Right cardiac atrium (tissue), 5 donors: ENCODE data around the gene CDC20. TPM values are rescaled to one million over a fixed set of nuclear protein-coding genes. Genes with fewer than 3 reads are reported as not detected.

Source experiments
- ATAC-seq, 2 donors: fragments of 200-7000 bp; cut with Tn5 transposase; one replicate each; pipeline versions ENCODE4 v1.8.0 to v1.9.1; 2020; ENCODE audit warnings: moderate library complexity in 2 of 2, mild to moderate bottlenecking in 1 of 2
- DNase-seq, 3 donors: peaks; one replicate each; pipeline ENCODE4 v3.0.0-alpha.2; 2020
- H3K27ac ChIP-seq: one replicate; pipeline ENCODE4 v1.5.1; 2013; ENCODE audit warnings: mild to moderate bottlenecking, low read length, control low read depth, moderate library complexity
- H3K27me3 ChIP-seq: one replicate; pipeline ENCODE4 v1.6.1; 2013; ENCODE audit not compliant: control insufficient read depth, insufficient read depth
- H3K4me1 ChIP-seq: one replicate; pipeline ENCODE4 v1.6.1; 2013; ENCODE audit warnings: low read length; ENCODE audit not compliant: control insufficient read depth, insufficient read depth
- H3K4me3 ChIP-seq: one replicate; pipeline ENCODE4 v1.5.1; 2013; ENCODE audit warnings: low read length, control low read depth
- H3K9me3 ChIP-seq: one replicate; pipeline ENCODE4 v1.6.1; 2013; ENCODE audit warnings: low read length; ENCODE audit not compliant: control insufficient read depth
- WGBS: extraction: QIAGEN DNeasy Blood & Tissue Kit; methylation state at CpG from one replicate; pipeline ENCODE4 v1.1.7; 2013; 5-methylcytosine and 5-hydroxymethylcytosine counted together
- intact Hi-C, 4 donors: fragments of 100-400 bp; cut with DNase I; formaldehyde crosslinking; loops; one replicate each; pipeline versions ENCODE4 v1.11.0 to v1.14.0; 2022 to 2023
- polyA plus RNA-seq: library from polyadenylated mRNA; stranded (reverse); fragments of 200-250 nt; gene quantifications from one replicate; pipeline ENCODE4 v1.2.3, GENCODE V29; 2013
- total RNA-seq, 4 donors: library from RNA; stranded (reverse); fragmentation: NEBNext Ultra II Directional; extraction: Animal tissue kit (Norgen Biotek cat#: 25700); gene quantifications; one replicate each; pipeline ENCODE4 v1.2.1, GENCODE V29; 2021
- donor health status: healthy with polysubstance abuse.
- donor health status: DM: no; HTN: yes; CAD: no.
- donor health status: DM: no; HTN: no; CAD: no.
- donor health status: DM: no; HTN: yes; CAD: no; lungs with severe emphysema.
- donor health status: DM: yes; HTN: yes; CAD: no.

CDC20 gene
- total and polyA plus RNA-seq, 5 donors = 0.54 to 3.5 (median 1.3) TPM

DNA sequence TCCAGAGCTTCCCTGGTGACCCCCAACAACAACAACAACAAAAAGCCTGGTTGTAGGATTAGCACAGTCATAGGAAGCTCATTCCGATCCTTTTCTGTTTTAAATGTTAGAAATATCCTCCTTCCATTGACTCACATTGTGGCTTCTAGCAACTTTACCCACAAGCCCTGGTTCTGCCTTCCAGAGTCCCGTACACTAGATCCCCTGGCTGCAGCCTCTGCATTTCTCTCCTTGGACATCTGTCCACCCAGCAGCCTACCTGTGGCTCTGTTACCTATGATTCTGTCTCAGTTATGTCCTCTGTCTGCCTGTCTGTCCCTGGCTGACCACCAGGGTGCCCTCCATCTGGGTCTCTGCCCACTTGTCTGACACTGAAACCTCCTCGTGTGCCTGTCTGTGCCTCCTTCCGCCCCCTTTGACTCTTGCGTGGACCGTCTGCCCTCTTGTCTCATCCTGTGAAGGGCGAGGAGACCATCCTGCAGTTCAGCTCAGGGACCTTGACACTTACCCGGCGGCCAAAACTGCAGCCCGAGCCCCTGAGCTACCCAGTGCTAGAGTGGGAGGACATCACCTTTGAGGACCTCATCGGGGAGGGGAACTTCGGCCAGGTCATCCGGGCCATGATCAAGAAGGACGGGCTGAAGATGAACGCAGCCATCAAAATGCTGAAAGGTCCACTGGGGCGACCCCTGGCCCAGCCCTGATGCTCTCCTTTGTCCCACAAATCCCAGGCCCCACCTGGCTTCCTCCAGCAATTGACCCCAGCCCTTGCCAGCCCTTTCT, 41.9 kb upstream of the CDC20 start:
- Histone ChIP-seq H3K27ac (no peak overlapping the region), H3K27me3 (no peaks in the 10 kb centered on the region), H3K4me3 (no peak overlapping the region), H3K4me1 (peaks cover 3% of the 10 kb centered on the region), H3K9me3 (no peaks in the 10 kb centered on the region)
- DNase-seq (no peak), ATAC-seq (no peak)
- 90% methylated on average over 16 of the region's 16 CpGs for WGBS
- intact Hi-C loops = no loop called here

DNA sequence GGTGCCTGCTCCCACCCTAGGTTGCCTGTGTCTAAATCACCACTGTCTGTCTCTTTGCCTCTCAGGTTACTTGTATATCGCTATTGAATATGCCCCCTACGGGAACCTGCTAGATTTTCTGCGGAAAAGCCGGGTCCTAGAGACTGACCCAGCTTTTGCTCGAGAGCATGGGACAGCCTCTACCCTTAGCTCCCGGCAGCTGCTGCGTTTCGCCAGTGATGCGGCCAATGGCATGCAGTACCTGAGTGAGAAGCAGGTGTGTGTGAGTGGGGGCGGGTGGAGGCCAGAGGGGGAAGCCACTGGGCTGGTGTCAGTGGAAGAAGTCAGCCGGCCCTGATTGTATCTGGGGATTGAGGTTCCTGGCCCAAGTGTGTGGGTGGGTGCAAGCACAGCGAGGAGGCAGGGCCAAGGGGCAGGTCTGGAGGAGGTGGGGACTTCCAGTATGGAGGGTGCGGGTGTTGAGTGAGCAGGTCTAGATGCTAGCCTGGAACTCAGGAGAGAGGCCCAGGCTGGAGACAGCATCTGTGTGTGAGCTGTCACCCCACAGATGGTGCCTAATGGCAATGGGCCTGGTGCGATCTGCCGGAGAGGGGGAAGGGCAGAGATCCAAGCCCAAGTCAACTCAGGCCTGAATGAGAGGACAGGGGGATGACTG, 40.8 kb upstream of the CDC20 start:
- Histone ChIP-seq H3K9me3 (no peaks in the 10 kb centered on the region), H3K4me1 (peaks cover 3% of the 10 kb centered on the region), H3K27ac (no peak overlapping the region), H3K4me3 (no peak overlapping the region), H3K27me3 (no peaks in the 10 kb centered on the region)
- ATAC-seq (peak; percentile 3 to 14), DNase-seq (no peak)
- intact Hi-C loops = no loop called here
- 84% methylated on average over 15 of the region's 15 CpGs for WGBS

DNA sequence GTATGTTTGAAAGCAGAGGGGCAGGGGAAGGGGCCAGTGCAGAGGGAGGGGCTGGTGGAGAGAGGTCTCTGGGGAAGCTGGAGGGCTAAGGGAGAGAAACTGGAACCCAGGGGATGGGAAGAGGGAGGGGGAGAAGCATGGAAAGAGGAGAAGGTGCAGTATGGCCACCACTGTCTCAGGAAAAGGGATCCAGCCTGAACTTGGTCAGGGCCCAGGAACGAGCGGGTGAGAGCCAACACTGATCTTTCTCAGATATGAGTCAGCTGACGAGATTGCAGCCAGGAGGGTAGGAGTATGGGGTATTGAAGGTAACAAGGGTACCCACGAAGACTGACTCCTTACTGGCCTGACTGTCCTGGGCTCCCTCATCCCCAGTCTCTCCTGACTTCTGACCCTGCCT, 40.0 kb upstream of the CDC20 start:
- ATAC-seq (no peak), DNase-seq (no peak)
- WGBS = 71% methylated on average over 4 of the region's 4 CpGs

DNA sequence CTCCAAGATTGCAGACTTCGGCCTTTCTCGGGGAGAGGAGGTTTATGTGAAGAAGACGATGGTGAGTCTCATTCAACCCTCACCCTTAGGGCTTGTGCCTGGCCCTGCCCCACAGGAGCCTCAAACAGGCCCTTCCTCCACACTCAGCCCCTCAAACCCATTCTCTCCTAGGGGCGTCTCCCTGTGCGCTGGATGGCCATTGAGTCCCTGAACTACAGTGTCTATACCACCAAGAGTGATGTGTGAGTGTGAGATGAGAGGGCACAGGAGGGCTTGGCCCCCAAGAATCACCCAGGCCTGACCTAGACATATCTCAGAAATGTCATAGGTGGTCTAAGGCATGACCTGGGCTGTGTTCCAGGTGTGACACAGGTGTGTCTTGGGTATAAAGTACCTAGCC, 39.5 kb upstream of the CDC20 start:
- ATAC-seq (no peak), DNase-seq (no peak)
- Histone ChIP-seq H3K27me3 (no peaks in the 10 kb centered on the region), H3K4me3 (no peak overlapping the region), H3K4me1 (peaks cover 3% of the 10 kb centered on the region), H3K9me3 (no peaks in the 10 kb centered on the region), H3K27ac (no peak overlapping the region)
- intact Hi-C loops = no loop called here
- WGBS = 96% methylated on average over 5 of the region's 5 CpGs

More for the DNA sequence above, 40.0 kb upstream of the CDC20 start:
- H3K9me3 ChIP-seq = no peaks in the 10 kb centered on the region
- H3K27ac ChIP-seq = no peak overlapping the region
- intact Hi-C loops = no loop called here
- peaks cover 3% of the 10 kb centered on the region for H3K4me1 ChIP-seq
- H3K27me3 ChIP-seq = no peaks in the 10 kb centered on the region
- no peak overlapping the region for H3K4me3 ChIP-seq

DNA sequence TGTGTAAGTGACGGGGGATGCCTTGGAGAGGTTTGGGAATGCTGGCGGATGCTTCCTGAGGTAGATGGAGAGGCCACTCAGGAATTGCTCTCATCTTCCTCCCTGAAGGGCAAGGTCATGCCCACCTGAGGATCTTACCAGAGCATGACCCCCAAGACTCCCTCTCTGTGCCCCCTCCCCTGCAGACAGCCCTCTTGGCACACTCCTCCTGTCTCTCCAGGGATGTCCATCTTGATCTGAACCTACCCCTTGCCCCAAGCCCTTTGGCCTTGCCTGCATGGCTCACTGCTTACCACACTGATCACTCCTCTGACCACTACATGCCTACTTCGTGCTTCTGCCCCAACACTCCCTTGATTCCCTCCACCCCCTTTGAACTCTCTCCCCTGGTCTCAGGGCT, 39.0 kb upstream of the CDC20 start:
- H3K27ac ChIP-seq = no peak overlapping the region
- H3K9me3 ChIP-seq = no peaks in the 10 kb centered on the region
- ATAC-seq (no peak), DNase-seq (no peak)
- intact Hi-C loops = no loop called here
- H3K4me1 ChIP-seq = peaks cover 3% of the 10 kb centered on the region
- no peaks in the 10 kb centered on the region for H3K27me3 ChIP-seq
- H3K4me3 ChIP-seq = no peak overlapping the region
- WGBS = 67% methylated on average over 3 of the region's 3 CpGs

DNA sequence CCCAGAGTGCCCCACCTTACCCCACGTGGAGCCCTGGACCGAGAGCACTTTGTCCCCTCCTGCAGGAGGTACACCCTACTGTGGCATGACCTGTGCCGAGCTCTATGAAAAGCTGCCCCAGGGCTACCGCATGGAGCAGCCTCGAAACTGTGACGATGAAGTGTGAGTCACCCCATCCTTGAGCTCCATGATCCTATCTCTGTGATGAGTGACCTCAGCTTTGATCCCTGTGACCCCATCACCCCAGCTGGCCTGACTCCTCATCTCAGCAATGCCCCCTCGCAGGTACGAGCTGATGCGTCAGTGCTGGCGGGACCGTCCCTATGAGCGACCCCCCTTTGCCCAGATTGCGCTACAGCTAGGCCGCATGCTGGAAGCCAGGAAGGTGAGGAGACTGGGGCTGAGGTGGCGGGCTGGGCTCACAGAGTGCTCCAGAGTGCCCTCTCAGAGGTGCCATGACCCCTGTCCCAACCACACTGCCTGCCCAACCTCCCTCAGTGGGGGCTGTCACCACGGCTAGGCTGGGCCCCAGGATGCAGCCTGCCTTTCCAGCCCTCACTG, 37.4 kb upstream of the CDC20 start:
- intact Hi-C loops = no loop called here
- Histone ChIP-seq H3K4me1 (peaks cover 3% of the 10 kb centered on the region), H3K27me3 (no peaks in the 10 kb centered on the region), H3K4me3 (no peak overlapping the region), H3K9me3 (no peaks in the 10 kb centered on the region), H3K27ac (no peak overlapping the region)
- DNase-seq (no peak), ATAC-seq (no peak)
- 93% methylated on average over 16 of the region's 16 CpGs for WGBS

DNA sequence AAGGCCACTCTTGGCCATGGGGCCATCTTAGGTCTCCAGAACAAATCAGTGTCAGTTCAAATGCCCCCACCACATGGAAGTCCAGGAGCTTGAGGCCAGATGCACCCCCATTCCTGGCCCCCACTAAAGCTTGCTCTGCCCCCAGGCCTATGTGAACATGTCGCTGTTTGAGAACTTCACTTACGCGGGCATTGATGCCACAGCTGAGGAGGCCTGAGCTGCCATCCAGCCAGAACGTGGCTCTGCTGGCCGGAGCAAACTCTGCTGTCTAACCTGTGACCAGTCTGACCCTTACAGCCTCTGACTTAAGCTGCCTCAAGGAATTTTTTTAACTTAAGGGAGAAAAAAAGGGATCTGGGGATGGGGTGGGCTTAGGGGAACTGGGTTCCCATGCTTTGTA, 36.3 kb upstream of the CDC20 start:
- ATAC-seq (no peak), DNase-seq (no peak)
- 94% methylated on average over 5 of the region's 5 CpGs for WGBS
- Histone ChIP-seq H3K27me3 (no peaks in the 10 kb centered on the region), H3K4me3 (no peak overlapping the region), H3K27ac (no peak overlapping the region), H3K4me1 (peaks cover 3% of the 10 kb centered on the region), H3K9me3 (no peaks in the 10 kb centered on the region)
- intact Hi-C loops = no loop called here

DNA sequence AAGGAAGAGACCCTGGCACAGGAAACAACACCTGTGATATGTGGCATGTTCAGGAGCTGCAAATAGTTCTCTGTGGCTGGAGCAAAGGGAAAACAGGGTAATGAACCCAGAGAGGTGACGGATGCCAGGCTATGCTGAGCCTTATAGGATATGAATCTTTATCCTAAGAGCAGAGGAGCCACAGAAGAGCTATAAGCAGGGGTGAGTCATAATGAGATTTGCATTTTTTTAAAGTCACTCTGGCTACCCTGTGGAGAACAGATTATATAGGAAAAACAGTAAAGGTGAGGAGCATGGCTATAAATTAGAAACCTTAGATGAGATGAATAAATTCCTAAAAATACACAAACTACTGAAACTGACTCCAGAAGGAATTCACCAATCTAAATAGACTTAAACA, 34.0 kb upstream of the CDC20 start:
- Histone ChIP-seq H3K4me1 (peaks cover 2% of the 10 kb centered on the region), H3K9me3 (no peaks in the 10 kb centered on the region), H3K27me3 (no peaks in the 10 kb centered on the region), H3K4me3 (no peak overlapping the region), H3K27ac (no peak overlapping the region)
- WGBS = 94% methylated on average over 1 of the region's 1 CpG
- intact Hi-C loops = no loop called here
- DNase-seq = no peak
- ATAC-seq = no peak

DNA sequence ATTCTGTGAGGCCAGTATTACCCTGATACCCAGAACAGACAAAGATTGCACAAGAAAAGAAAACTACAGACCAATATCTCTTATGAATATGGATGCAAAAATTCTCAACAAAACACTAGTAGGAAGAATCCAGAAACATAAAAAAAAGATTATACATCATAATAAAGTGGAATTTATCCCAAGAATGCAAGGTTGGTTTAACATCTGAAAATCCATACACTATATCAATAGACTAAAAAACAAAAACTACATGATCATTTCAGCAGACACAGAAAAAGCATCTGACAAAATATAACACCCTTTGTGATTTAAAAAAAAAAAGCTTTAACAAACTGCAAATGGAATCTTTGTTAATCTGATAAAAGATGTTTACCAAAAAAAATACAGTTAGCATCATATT, 33.4 kb upstream of the CDC20 start:
- intact Hi-C loops = no loop called here
- DNase-seq (no peak), ATAC-seq (no peak)
- H3K9me3 ChIP-seq = no peaks in the 10 kb centered on the region
- H3K27ac ChIP-seq = no peak overlapping the region
- H3K4me3 ChIP-seq = no peak overlapping the region
- H3K4me1 ChIP-seq = peaks cover 6% of the 10 kb centered on the region
- H3K27me3 ChIP-seq = no peaks in the 10 kb centered on the region

DNA sequence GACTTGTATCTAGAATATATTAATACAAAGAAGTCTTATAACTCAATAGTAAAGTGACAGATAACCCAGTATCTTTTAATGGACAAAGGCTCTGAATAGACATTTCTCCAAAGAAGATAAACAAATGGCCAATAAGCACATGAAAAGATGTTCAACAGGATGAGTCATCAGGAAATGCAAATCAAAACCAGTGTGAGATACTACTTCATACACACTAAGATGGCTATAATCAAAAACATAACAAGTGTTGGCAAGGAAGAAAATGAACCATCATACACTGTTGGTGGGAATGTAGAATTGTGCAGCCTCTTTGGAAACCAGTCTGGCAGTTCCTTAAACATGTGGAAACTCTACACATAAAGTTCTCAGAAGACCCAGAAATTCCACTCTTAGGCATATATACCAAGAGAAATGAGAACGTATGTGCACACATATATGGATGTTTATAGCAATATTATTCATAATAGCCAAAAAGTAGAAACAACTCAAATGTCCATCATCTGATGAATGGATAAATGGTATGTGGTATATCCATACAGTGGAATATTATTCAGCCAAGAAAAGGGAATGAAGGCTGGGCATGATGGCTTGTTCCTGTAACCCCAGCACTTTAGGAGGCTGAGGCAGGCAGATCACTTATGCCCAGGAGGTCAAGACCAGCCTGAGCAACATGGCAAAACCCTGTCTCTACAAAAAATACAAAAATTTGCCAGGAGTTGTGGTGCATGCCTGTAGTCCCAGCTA, 31.1 kb upstream of the CDC20 start:
- Histone ChIP-seq H3K27me3 (no peaks in the 10 kb centered on the region), H3K4me3 (no peak overlapping the region), H3K9me3 (no peaks in the 10 kb centered on the region), H3K27ac (no peak overlapping the region), H3K4me1 (peaks cover 7% of the 10 kb centered on the region)
- intact Hi-C loops = no loop called here
- ATAC-seq (no peak), DNase-seq (no peak)
- WGBS = 96% methylated on average over 1 of the region's 1 CpG
